BE2C (cell line): Measurements from ENCODE around the gene DLG2. TPM values are rescaled to one million over a fixed set of nuclear protein-coding genes. Genes with fewer than 3 reads are reported as not detected.
A peak's percentile ranks its signal among the peaks of the same experiment; 100 is the strongest.
"Not testable (repeated sequence)": the region's sequence is repeated elsewhere in the genome, so short reads cannot be mapped to it uniquely, and the experiment has no call there.

ENCODE experiments used
- DNase-seq: peaks from one replicate; pipeline ENCODE4 v3.0.0-alpha.2; 2020
- H3K27me3 ChIP-seq: fragments of 250-450 bp; sonication (Bioruptor Pico); 2 replicates; pipeline ENCODE4 v1.5.1; 2020; ENCODE audit warnings: mild to moderate bottlenecking
- H3K36me3 ChIP-seq: fragments of 250-450 bp; sonication (Bioruptor Pico); 2 replicates; pipeline ENCODE4 v1.5.1; 2020; ENCODE audit warnings: mild to moderate bottlenecking
- H3K4me1 ChIP-seq: fragments of 250-450 bp; sonication (Bioruptor Pico); 2 replicates; pipeline ENCODE4 v1.5.1; 2020
- H3K4me3 ChIP-seq: 2 replicates; pipeline ENCODE4 v1.5.1; 2011; ENCODE audit warnings: low read depth, low read length
- H3K9me3 ChIP-seq: fragments of 250-450 bp; sonication (Bioruptor Pico); 2 replicates; pipeline ENCODE4 v1.5.1; 2020
- CTCF ChIP-seq: IDR thresholded peaks from 2 replicates; pipeline ENCODE4 v1.5.1; 2012; ENCODE audit warnings: mild to moderate bottlenecking, low read depth, low read length
- polyA plus RNA-seq: library from polyadenylated mRNA; unstranded; fragments of >200 nt; gene quantifications from one replicate; pipeline ENCODE4 v1.2.1, GENCODE V29; 2012; ENCODE audit warnings: low read depth, missing spikeins; ENCODE audit not compliant: insufficient read length, insufficient read depth

The DLG2 gene
- polyA plus RNA-seq, result 0.88 TPM

- TF ChIP-seq CTCF, result no peak
- Histone ChIP-seq H3K36me3 (no peaks in the 10 kb centered on the region), H3K4me3 (peak within 1 kb of the TSS; percentile 86), H3K9me3 (no peaks in the 10 kb centered on the region), H3K27me3 (peaks cover 3% of the 10 kb centered on the region), H3K4me1 (no peaks in the 10 kb centered on the region)
- no peak for DNase-seq
Observed at GRCh38 chr11:85627332-85627997, at the start of gene DLG2. Gene DLG2, minus strand, starts transcription at chr11:85627344.

GRCh38 chr11:85673393-85673792 is 46.2 kb upstream of the DLG2 start:
- no peaks in the 10 kb centered on the region for H3K4me1 ChIP-seq
- peaks cover 15% of the 10 kb centered on the region for H3K27me3 ChIP-seq
- no peak for TF ChIP-seq CTCF
- H3K4me3 ChIP-seq, result no peak overlapping the region
- H3K36me3 ChIP-seq, result no peaks in the 10 kb centered on the region
- H3K9me3 ChIP-seq, result no peaks in the 10 kb centered on the region
- no peak for DNase-seq

GRCh38 chr11:85672105-85672902 is 45.2 kb upstream of the DLG2 start:
- Histone ChIP-seq H3K9me3 (no peaks in the 10 kb centered on the region), H3K4me3 (no peak overlapping the region), H3K36me3 (no peaks in the 10 kb centered on the region), H3K4me1 (no peaks in the 10 kb centered on the region), H3K27me3 (peaks cover 15% of the 10 kb centered on the region)
- no peak for TF ChIP-seq CTCF
- no peak for DNase-seq

GRCh38 chr11:85670949-85671663 is 44.0 kb upstream of the DLG2 start:
- DNase-seq, H3K36me3 ChIP-seq, H3K4me3 ChIP-seq, H3K4me1 ChIP-seq, H3K9me3 ChIP-seq: not testable (repeated sequence)
- peaks cover 15% of the 10 kb centered on the region for H3K27me3 ChIP-seq

- no peaks in the 10 kb centered on the region for H3K9me3 ChIP-seq
Observed at GRCh38 chr11:85668157-85668556, 41.0 kb upstream of the DLG2 start.

More at GRCh38 chr11:85668157-85668556, 41.0 kb upstream of the DLG2 start:
- Histone ChIP-seq H3K4me3 (no peak overlapping the region), H3K4me1 (no peaks in the 10 kb centered on the region), H3K36me3 (no peaks in the 10 kb centered on the region), H3K27me3 (no peaks in the 10 kb centered on the region)
- no peak for TF ChIP-seq CTCF
- DNase-seq, result no peak
